ENCODE data around the gene SRPK2.

GRCh38 chr7:105133358-105133757, 255.4 kb downstream of the SRPK2 start:
- TF ChIP-seq CTCF (IDR thresholded peaks at IDR 0.05) = no peak
- no peak for TF ChIP-seq POLR2A (IDR thresholded peaks at IDR 0.05)
- no peak for TF ChIP-seq POLR2AphosphoS5 (IDR thresholded peaks at IDR 0.05)
- TF ChIP-seq EP300 (IDR thresholded peaks at IDR 0.05) = no peak
